HG02798 (cell line): ENCODE results near the gene TSLP.

ENCODE experiments used
- ATAC-seq: cut with Tn5 transposase; IDR thresholded peaks from one replicate; pipeline ENCODE4 v1.9.1; 2021; ENCODE audit warnings: mild to moderate bottlenecking; ENCODE audit not compliant: unreplicated experiment, poor library complexity

Gene TSLP

DNA sequence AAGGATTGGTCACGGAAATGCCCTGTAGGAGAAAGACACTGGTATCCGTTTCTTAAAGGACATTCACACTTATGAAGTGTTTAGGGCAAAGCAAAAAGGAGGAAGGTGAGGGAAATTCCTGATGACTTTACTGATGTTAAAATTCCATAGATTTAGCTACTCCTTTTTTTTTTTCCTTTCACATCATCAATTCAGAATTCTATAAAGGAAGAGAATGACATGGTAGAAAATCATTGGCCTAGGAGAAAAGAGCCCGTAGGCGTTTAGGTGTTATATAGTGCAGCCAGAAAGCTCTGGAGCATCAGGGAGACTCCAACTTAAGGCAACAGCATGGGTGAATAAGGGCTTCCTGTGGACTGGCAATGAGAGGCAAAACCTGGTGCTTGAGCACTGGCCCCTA lies at the start of gene TSLP:
Gene TSLP, plus strand, starts transcription at position 301 of the 400 bp plus-strand sequence. CDS start 178 bp downstream, outside the sequence.
- ATAC-seq = no peak

DNA sequence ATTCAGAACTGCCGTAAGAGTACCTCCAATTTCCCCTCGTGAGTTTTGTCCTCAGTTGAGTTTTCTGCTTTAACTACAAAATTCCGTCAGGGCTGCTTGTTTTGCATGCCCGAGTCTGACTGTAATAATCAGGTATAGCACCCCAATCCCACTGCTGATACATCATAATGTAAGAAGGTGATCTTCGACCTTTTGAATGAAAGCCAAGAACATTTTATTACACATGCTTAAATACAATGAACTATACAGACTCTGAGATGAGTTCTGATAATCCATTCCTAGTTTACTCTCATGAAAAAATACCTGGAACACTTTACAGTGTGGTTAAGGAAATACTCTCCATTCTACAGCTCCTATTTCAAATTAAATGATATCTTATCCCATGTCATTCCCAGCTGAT lies 49.2 kb upstream of the TSLP start:
- no peak for ATAC-seq

DNA sequence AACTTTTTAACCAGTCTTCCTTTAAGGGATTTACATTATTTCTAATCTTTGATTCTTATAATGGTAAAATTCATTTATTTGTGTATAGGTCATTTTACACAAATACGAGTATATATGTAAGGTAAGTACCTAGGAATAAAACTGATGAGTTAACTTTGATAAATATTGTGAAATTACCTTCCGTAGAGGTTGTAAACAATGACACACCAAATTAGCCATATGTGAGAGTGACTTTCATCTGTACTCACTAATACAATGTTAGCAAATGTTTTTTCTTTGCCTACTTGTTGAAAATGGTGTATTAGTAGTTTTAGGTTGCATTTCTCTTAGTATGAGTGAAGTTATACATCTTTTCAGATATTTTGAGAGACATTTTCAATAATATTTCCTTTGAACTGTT lies 42.6 kb upstream of the TSLP start:
- no peak for ATAC-seq

DNA sequence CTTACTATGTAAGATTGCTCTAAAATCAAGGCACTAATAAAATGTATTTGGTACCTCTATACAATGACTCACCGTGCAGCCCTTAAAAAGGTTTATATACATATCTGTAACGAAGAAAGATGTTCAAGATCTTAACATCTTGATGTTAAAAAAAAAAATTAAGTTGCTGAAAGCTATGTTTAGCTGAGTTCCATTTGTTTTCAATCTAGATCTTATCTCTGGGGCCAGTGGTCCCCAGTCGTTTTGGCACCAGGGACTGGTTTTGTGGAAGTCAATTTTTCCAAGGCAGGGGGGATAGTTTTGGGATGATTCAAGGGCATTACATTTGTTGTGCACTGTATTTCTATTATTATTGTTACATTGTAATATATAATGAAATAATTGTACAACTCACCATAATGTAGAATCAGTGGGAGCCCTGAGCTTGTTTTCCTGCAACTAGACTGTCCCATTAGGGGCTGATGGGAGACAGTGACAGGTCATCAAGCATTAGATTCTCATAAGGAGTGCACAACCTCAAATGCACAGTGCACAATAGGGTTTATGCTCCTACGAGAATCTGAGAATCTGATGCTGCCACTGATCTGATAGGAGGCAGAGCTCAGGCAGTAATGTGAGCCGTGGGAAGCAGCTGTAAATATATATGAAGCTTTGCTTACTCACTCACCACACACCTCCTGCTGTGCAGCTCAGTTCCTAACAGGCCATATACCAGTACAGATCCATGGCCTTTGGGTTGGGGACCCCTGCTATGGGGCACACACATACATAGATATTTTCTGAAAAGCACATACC lies 27.6 kb upstream of the TSLP start:
- no peak for ATAC-seq

DNA sequence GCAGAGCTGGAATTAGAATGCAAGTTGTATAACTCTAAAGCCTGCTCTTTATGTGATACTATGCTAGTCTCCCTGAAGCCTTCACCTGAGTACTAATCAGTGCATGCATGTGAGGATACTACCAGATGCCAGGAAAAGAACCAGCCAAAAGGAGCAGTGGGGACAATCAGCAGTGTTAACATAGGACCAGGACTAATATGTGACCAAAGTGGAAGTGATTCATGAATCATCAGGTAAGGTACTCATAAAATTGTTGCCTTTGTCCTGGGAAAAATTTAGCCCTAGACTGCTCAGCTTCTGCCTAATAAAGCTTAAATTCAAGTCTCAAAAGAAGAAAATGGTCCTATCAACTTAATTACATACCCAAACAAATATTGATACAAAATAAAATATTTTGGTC lies 13.4 kb upstream of the TSLP start:
- ATAC-seq = no peak

DNA sequence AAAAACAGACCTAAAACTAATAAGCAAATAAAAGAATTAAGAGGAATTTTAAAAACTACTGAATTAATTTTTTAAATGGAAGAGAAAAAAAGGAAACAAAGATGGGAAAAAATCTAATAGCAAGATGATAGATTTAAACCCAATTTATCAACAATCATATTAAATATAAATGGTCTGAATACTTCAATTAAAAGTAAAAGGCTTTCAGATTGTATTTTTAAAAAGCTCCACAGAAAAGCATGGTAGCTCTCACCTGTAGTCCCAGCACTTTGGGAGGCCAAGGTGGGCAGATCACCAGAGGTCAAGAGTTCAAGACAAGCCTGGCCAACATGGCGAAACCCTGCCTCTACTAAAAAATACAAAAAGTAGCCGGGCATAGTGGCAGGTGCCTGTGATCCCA lies 11.3 kb upstream of the TSLP start:
- ATAC-seq = no peak

DNA sequence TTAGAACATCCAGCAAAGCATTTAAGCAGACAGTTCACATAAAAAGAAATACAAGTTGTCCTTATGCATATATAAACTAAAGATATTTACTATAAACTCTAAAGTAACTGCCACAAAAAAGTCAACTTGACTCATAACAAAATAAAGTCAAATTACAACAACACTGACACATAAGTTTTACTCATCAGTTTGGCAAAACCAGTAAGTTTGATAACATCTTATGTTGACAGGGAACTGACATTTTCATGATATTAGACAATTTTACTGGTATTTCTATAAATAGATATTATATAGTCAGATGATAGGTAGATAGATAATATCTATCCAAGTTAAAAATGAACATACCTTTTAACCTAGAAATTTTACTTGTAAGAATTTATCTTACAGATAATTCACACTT lies 9.9 kb upstream of the TSLP start:
- no peak for ATAC-seq

DNA sequence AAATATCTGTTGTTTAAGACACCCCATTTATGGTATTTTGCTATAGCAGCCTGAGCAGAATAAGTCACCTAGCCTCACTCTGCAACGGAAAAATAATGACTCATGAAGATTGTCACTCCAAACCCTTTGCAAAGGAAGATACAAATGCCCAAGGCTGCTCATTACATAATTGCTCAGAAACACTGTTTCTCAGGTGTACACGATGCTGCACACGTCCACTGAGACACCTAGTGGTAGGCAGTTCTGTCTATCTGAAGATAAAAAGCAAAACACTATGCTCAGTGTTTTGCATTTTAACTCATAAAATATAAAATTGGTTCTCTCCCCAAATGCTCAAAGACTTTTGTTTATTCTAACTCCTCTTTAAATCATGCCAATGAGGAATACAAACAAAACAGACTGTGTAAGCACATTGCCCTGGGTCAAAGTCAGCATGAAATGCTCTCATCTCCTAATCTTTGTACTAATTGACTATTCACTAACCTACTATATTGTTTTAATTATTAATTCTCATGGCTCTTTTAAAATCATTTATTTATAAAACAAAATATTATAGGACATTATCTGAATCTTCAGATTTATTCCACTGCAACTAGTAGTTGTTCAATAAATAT lies 7.7 kb upstream of the TSLP start:
- peak; percentile 74 for ATAC-seq

DNA sequence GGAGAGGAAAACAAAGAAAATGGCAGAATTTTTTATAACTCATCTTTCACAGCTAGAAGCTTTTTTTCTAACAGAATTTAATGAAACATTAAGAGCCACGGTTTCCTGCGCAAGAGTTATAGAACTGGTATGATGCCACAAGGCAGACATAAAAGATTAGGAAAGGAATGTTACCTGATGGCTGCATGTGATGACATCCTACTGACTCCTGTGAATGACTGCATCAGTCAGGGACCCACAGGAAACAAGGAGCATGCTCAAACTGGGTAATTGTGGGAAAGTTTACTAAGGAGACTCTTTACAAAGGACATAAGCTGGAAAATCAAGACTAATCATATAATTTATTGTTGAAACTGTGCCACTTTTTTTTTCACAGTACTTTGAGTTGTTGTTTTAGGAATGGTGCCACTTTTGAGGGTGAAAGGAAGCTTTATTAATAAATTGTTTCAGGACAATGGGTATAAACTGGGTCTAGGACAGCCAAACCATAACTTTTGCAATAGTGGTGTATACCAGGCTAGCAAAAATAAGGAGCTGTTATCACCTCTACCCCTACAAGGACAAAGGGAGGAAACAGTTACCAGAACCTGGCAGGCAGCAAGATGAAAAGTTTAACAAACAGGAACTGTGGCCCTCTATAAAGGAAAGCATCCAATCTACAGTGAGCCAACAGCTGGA lies 5.1 kb upstream of the TSLP start:
- ATAC-seq = no peak

DNA sequence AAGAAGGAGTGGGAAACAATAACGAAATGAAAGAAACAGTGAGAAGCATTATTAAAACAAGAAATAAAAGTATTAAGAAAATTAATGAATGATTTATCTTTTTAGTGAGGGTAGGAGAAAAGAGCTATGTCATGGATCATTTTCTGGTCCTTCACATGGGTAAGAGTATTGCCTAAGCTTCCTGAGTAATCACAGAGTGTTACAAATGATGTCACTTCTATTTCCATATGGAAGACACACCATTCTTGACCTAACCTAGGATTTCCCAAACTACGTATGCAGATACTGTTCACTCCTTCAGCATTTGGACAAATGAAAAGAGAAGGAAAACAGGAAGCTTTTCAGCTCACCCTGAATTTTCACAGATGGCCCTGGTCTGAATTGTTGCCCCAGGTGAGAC lies 3.3 kb upstream of the TSLP start:
- ATAC-seq = no peak

DNA sequence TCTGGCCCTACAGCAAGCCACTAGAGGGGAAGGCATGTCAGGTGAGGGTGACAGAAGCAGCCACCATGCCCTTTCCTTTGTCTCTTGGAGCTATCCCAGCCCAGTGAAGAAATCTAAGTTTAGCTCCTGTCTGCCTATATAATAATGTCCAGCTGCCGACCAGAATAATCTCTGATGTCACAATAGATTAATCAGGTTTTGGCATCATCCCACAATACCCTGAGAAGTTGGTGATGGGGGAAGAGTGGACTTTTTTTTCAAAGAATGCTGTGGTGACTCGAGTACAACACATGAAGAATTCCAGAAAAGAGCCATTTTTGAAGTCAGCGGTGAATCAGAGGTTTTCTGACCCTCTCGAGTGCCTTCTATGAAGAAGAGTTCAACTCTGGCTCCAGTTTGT lies 1.7 kb upstream of the TSLP start:
- no peak for ATAC-seq

DNA sequence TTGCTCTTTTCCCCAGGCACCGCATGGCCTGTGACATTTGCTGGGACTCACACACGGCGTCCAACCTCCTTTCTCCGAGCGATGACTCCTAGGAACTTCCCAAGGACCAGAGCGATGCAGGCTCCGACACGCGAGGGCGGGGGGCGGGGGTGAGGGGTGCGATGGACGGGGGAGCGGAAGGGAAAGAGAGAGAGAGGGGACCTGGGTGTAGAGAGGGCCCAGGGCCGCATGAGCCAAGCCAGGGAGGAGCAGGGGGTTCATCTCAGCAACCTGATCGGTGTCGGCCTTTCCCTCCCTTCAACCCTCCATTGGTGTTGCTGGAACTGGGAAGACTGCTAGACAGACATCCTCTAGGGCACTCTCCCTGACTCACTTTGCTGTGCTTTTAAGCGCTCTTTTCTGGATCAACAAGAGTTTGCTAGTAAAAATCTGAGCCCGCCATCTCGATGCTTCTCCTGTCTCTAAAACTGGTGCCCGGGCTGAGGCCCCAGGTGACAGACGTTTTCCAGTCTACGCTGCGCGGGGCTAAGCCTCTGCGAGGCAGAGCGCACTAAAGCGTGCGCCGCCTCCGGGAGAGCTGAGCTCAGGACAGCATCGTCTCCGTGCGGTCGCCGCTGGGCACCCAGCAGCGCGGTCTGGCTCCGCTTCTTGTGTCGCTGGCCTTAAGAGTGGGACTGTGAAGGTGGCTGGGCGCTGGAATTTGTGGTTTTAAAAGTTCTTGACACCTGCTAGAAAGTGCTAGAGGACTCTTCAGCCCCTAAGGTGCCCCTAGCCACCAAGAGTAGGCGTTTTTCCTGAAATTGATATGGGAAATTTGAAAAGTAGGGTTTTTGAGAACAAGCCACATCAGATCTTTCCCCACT lies 1.0 kb upstream of the TSLP start:
- peak; percentile 41 for ATAC-seq

DNA sequence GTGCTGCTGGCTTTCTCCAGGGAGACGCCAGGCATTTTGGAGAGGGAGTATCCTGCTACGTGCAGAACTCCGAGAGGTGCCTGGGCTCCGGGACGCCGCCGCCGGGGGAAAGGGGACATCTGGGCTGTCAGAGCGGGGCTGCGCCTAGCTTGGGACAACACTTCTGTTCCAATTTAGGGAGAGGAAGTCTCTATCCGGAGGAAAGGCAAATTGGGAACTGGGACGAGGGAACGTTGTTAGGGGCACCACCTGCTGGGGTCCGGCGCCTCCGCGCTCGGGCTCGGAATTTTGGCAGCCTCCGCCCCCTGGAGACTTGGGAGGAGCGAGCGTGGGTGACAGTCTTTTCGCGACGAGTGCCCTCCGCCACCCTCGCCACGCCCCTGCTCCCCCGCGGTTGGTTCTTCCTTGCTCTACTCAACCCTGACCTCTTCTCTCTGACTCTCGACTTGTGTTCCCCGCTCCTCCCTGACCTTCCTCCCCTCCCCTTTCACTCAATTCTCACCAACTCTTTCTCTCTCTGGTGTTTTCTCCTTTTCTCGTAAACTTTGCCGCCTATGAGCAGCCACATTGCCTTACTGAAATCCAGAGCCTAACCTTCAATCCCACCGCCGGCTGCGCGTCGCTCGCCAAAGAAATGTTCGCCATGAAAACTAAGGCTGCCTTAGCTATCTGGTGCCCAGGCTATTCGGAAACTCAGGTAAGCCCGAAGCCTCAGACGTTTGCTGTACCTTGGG lies 1.6 kb downstream of the TSLP start:
- ATAC-seq = peak; percentile 94

DNA sequence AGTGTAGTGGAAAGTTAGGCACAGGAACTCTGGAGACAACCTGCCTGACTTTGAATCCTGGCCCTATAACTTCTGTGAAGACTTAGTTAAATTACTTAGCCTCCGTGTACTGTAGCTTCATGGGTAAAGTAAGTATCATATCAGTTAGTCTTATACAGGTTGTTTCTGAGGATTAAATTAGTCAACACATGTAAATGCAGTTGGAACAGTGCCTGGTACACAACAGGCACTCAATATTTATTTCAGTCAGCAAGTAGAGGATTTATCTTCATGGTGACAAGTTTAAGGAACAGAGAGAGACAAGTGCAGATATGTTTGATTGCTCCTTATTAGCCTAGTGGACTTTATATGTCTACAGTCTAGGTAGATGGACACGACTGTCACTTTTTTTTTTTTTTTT lies 2.7 kb downstream of the TSLP start:
- ATAC-seq = no peak

DNA sequence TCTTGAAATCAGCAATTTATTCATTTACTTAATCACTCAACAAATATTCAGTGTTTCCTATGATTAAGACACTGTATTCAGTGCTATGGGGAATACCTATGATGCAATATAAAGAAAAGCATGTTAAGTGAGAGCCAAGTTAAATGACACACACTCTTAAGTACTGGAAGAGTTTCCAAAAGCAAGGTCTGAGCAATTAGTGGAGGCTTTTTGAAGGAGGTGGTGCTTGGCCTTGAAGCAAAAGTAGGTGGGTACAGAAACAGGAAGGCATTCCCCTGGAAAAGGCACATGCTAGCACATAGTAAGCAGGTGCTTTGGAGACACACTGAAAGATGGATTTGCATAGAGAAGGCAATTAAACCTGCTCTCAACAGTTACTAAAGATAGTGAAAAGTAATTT lies 4.0 kb downstream of the TSLP start:
- no peak for ATAC-seq

DNA sequence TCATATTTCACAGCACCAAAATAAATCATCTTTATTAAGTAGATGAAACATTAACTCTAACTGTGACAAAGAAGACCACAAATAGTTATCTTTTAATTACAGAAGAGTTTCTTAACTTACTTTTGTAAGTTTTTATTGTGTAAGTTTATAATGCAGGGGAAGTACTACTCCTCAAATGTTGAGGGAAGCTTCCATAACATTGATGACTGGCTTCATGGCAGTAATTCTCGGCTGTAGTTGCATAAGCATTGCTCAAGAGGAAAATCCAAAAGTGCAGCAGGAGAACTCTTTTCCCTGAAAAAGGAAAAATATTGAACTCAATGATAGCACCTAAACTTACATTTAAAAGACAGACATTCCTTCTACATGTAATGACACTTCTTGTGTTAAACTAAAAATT lies 4.6 kb downstream of the TSLP start:
- no peak for ATAC-seq

DNA sequence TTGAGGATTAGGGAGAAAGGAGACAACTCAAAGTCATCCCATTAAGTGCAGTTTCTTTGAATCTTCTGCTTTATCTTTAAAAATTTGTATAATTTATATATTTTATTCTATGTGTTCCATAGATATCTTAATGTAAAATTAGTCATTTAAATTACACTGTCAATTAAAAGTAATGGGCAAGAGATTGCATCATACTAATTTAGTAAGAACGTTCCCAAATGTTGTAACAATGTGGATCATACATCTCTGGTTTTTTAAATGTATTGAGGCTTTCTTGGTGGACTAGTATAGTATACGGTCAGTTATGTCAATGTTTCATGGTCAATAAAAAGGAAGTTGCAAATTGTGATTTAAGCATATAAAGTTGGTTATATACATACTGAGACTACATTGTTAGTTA lies 6.2 kb downstream of the TSLP start:
- ATAC-seq = no peak

DNA sequence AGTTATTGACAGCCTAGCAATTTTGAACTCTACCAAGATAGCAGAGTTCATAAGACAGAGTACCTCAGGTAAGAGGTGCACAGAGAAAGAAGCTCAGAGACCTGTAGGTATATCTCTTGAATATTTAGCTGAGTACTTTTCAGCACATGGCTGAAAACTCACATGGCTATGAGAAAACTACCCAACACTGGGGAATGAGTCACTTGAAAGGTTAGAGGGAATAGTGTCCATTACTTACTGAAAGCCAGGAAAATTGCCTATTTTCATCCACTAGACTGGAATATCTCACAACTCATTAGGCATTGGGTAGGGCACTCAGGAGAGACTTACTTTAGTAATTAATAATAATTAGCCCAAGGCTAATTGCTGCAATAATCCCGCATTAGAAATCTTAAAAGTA lies 8.3 kb downstream of the TSLP start:
- no peak for ATAC-seq

DNA sequence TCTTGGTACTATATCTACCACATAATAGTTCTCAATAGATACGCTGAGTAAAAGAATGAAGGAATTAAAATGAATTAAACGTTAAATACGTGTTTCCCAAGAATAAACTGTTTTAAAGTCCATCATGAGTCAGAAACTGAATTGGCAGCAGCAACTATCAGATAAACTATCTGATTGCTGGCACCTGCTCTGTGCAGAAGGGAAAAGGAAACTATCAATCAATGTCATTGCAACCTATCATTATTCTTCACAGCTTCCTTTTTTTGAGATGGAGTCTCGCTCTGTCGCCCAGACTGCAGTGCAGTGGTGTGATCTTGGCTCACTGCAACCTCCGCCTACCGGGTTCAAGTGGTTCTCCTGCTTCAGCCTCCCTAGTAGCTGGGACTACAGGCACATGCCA lies 11.8 kb downstream of the TSLP start:
- ATAC-seq = no peak
